ENCODE measurements around the gene DOCK6. TPM values are rescaled to one million over a fixed set of nuclear protein-coding genes. Genes with fewer than 3 reads are reported as not detected.
A peak's percentile ranks its signal among the peaks of the same experiment; 100 is the strongest.

DOCK6 gene
- total and polyA plus RNA-seq, 2 of the 13 experiments (the other 11 are each of a cell fraction or from before 2014, with no cell fraction given), result 5.4 to 38.1 TPM

- TF ChIP-seq THAP7 (CRISPR knock-in tag; IDR thresholded peaks at IDR 0.05) (no peak), RFXANK (CRISPR knock-in tag; IDR thresholded peaks at IDR 0.05) (no peak), SP140L (CRISPR knock-in tag; IDR thresholded peaks at IDR 0.05; ENCODE audit: borderline replicate concordance) (no peak), ZNF124 (CRISPR knock-in tag; IDR thresholded peaks at IDR 0.05) (no peak), WIZ (CRISPR knock-in tag; IDR thresholded peaks at IDR 0.05) (no peak), PREB (CRISPR knock-in tag; IDR thresholded peaks at IDR 0.05) (no peak), SRY (CRISPR knock-in tag; IDR thresholded peaks at IDR 0.05) (peak; percentile 21; the same call in 1 of the 2 replicates), HOXA5 (CRISPR knock-in tag; IDR thresholded peaks at IDR 0.05) (0 out of 2 replicates have a peak, but pooled peaks have one; percentile 55), ZNF260 (CRISPR knock-in tag; IDR thresholded peaks at IDR 0.05; ENCODE audit: borderline replicate concordance, low read depth) (no peak), ZNF367 (CRISPR knock-in tag; IDR thresholded peaks at IDR 0.05; ENCODE audit: borderline replicate concordance) (no peak; the same call in 1 of the 2 replicates), MYNN (CRISPR knock-in tag; IDR thresholded peaks at IDR 0.05; ENCODE audit: low read depth) (no peak), ZFAT (CRISPR knock-in tag; conservative IDR thresholded peaks at IDR 0.05) (no peak), ZBTB37 (CRISPR knock-in tag; IDR thresholded peaks at IDR 0.05) (0 out of 2 replicates have a peak, but pooled peaks have one; percentile 41), CEBPB (IDR thresholded peaks at IDR 0.05; ENCODE audit: borderline replicate concordance, low read depth, low read length) (no peak), ZNF10 (CRISPR knock-in tag; IDR thresholded peaks at IDR 0.05; ENCODE audit: borderline replicate concordance, low read depth) (no peak), SNAI1 (CRISPR knock-in tag; IDR thresholded peaks at IDR 0.05; ENCODE audit: borderline replicate concordance) (no peak), NFAT5 (CRISPR knock-in tag; IDR thresholded peaks at IDR 0.05) (no peak), CHCHD3 (CRISPR knock-in tag; IDR thresholded peaks at IDR 0.05) (no peak), RNF2 (conservative IDR thresholded peaks at IDR 0.05; ENCODE audit: low read depth) (no peak), REL (CRISPR knock-in tag; conservative IDR thresholded peaks at IDR 0.05) (no peak), PCBP1 (IDR thresholded peaks at IDR 0.05; ENCODE audit: borderline replicate concordance, low read depth, low read length) (no peak), ZKSCAN8 (CRISPR knock-in tag; IDR thresholded peaks at IDR 0.05; ENCODE audit: borderline replicate concordance) (peak; percentile 24; the same call in 1 of the 2 replicates)
These were observed 64.8 kb downstream of the DOCK6 start, which contains the start of gene KANK2 (continued) for GRCh38 chr19:11197291-11198174.

All from HepG2 (cell line).